Retinal pigment epithelial cell (primary cell): ENCODE results near the gene MTA1.

Experiments used
- DNase-seq: peaks from one replicate; pipeline ENCODE4 v3.0.0-alpha.2; 2010; ENCODE audit warnings: low read depth
- H3K4me3 ChIP-seq: 2 replicates; pipeline ENCODE4 v1.5.1; 2011; ENCODE audit warnings: mild to moderate bottlenecking, low read length, control low read depth, moderate library complexity
- CTCF ChIP-seq: conservative IDR thresholded peaks from 2 replicates; pipeline ENCODE4 v1.5.1; 2011; ENCODE audit warnings: low read depth, low read length, control low read depth, inconsistent platforms

Gene MTA1

GRCh38 chr14:105476097-105476830, 56.6 kb downstream of the MTA1 start:
- H3K4me3 ChIP-seq: peak overlapping the region; percentile 45
- no peak for TF ChIP-seq CTCF
- DNase-seq: no peak

GRCh38 chr14:105476831-105477659, 57.4 kb downstream of the MTA1 start:
- no peak for TF ChIP-seq CTCF
- DNase-seq: no peak
- H3K4me3 ChIP-seq: no peak overlapping the region

- H3K4me3 ChIP-seq: no peak overlapping the region
- DNase-seq: no peak
- TF ChIP-seq CTCF: no peak
These were observed 58.2 kb downstream of the MTA1 start for GRCh38 chr14:105477660-105478397.

GRCh38 chr14:105478398-105479251, 59.0 kb downstream of the MTA1 start:
- no peak for TF ChIP-seq CTCF
- H3K4me3 ChIP-seq: no peak overlapping the region
- no peak for DNase-seq

DNA sequence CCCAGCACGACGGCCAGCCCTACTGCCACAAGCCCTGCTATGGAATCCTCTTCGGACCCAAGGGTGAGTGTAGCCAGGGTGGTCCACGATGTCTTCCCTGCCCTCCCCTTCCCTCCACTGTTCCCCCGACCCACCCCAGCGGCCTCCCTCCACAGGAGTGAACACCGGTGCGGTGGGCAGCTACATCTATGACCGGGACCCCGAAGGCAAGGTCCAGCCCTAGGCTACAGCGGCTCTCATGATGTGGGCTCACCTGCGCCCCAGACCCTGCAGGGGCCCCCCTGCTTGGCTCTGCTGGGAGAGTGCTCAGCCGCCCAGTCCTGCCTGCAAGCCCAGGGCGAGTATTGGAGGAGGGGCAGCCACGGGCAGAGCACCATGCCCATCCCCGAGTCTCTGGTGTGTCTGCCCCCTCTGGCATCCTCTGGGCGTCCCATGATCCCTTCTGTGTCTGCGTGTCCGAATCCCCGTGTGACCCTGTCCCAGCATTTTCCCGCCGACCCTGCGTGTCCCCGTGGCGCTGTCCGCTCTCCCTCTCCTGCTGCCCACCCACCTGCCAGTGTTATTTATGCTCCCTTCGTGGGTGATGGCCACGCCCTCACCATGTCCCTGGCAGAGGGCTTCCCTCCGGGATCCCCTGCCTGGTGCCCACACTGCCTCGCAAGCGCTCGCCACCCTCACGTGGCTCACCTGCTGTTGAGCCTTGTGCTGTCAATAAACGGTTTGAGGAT, 60.0 kb downstream of the MTA1 start:
- no peak for DNase-seq
- H3K4me3 ChIP-seq: no peak overlapping the region
- no peak for TF ChIP-seq CTCF

DNA sequence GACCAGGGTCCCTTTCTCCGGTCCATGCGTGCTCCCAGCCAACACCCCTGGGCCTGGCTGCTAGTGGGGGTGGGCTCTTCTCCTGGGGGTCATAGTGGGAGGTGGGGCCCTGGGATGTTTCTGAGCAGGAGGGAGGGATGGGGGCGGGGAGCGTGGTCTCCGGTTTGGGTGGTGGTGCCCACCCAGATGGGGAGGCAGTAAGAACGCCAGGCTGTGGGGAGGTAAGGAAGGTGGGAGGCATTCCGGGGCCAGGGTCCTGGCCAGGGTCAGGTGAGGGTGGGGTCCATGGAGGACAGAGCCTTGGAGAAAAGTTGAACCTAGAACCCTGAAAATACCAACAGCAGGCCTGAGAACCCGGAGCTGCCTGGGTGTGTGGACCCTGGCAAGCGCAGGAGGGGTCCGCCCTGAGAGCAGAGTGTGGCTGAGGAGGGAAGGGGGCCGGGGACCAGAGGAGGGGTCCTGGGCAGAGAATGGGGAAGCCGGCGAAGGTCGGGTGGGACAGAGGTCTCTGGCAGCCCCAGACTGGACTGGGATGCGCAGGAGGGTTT, 60.6 kb downstream of the MTA1 start:
- DNase-seq: no peak
- H3K4me3 ChIP-seq: no peak overlapping the region

More for the DNA sequence above, 60.6 kb downstream of the MTA1 start:
- no peak for TF ChIP-seq CTCF
